ENCODE results near the gene FPR2.
"Not testable (repeated sequence)": the region's sequence is repeated elsewhere in the genome, so short reads cannot be mapped to it uniquely, and the experiment has no call there.

FPR2 gene

GRCh38 chr19:51784922-51785690 is 24.1 kb downstream of the FPR2 start:
- DNase-seq, result peak in 1 of 2 experiments; percentile 5

DNA sequence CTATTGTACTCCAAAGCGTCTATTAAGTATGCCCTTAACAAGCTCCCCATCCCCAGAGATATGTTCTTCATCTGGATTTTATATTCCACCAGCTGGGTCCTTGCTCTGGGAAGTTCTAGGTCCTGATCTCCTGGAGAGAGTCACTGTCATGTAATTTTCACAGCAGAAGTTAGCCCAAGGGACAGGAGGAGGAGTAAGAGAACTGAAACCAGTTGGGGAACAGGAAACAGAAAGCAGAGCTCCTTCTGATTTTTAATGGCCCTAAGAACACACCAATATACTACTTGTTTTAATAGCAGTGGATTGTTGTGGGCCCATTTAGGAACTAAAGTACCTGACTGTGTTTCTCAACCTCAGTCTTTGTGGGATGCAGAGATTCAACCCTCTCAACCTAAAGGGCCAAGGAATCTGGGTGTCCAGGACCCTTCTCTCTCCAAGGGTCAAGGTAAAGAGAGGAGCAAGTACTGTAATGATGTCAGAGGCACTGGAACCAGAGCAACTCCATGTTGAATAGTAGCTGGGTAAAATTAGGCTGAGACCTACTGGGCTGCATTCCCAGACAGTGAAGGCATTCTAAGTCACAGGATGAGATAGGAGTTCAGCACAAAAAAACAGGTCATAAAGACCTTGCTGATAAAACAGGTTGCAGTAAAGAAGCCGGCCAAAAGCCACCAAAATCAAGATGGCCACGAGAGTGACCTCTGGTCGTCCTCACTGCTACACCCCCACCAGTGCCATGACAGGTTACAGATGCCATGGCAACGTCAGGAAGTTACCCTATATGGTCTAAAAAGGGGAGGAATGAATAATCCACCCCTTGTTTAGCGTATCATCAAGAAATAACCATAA is 25.9 kb downstream of the FPR2 start:
- no peak for DNase-seq

- DNase-seq, result no peak
Observed at GRCh38 chr19:51788029-51788428, 27.0 kb downstream of the FPR2 start.

- DNase-seq, result no peak
Observed at GRCh38 chr19:51789061-51789795, 28.2 kb downstream of the FPR2 start.

- DNase-seq, result no peak
Observed at GRCh38 chr19:51792932-51793331, 32.0 kb downstream of the FPR2 start.

DNA sequence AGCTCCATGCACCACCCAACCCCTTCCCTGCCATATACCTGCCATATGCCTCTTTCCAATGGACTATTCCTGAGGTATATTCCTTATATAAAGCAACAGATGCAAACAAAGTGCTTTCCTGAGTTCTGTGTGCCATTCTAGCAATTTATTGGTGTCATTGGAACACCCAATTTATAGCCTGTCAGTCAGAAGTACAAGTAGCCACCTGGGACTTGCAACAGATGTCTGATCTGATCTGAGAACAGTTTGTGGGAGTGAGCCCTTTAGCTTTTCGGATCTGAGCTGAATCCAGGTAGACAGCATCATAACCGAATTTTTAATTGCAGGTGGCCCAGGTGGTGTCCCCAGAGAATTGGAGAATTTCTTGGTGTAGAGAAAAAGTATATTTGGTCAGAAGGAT is 33.0 kb downstream of the FPR2 start:
- DNase-seq, result no peak

GRCh38 chr19:51794885-51795490 is 34.0 kb downstream of the FPR2 start, which contains the start of gene FPR3:
FPR3 (plus strand) TSS chr19:51795157; CDS start chr19:51823749, 28,592 bp downstream.
- DNase-seq, result no peak

DNA sequence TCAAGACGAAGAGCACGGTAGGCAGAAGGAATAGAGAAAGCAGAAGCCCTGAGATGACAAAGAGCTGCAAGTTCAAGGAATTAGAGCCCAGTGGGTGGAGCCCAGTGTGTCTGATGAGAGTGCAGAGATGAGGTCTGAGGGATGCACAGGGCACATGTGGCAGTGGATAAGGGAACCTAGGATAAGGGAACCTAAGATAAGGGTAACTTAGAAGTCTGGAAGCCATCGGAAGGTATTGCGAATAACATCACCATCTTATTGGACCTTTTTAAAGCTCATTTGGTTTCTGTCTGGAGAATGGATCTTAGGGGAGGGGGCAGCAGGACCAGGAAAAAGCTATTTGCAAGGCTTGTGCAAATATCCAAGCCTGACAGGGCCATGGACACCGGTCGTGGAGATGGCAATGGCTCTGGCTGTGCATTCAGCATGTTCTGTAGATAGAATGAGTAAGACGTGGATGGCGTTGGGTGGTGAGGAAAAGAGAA is 35.3 kb downstream of the FPR2 start:
- DNase-seq, result no peak

DNA sequence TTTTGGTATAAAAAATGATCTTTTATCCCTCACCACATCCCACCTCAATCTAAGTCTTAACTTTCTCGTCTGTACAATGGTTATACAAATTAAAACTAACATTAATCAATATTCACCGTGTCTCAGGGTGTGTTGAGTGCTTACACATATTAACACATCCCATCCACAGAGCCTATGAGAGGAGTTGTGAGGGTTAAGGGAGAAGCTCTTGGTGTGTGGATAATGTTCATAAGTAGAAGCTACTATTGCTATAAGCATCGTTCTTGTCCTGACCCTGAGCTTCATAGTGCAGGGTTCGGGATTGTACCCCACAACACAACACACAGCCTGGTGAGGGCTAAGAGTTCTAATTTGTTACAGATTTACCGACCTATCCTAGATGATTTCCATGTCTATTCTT is 36.5 kb downstream of the FPR2 start:
- no peak for DNase-seq

- DNase-seq, result no peak
Observed at GRCh38 chr19:51798062-51798461, 37.1 kb downstream of the FPR2 start.

DNA sequence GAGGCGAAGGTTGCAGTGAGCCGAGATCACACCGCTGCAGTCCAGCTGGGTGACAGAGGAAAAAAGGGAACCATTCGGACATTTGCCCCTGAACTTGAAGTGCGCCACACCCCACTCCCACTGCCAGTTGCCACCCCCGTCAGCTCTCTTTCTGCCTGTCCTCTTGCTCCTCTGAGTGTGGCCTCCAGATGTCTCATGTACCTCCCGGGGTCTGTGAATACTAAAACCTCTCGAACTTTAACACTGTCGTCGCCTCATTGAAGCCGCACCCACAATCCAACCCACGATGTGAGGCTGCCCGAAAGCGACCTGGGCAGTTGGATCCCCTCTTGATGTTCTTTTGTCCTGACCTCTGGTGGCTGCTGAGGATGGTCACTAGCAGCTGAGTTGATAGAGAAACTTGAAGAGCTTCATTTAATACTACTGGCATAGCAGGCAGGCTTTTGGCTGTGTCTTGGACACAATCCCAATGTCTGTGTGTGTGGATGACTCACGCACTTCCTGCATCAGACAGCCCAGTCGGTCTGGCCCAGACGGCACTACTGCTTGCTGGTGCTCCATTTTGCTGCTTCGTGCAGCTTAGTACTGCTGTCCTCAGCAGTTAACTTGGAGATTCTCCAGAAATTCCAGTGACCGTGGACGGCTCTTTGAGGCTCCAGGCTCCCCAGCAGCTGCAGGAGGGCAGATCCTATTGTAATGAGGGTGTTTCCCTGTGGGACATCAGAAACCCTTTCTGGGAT is 38.2 kb downstream of the FPR2 start:
- DNase-seq, result peak; percentile 41 to 75

DNA sequence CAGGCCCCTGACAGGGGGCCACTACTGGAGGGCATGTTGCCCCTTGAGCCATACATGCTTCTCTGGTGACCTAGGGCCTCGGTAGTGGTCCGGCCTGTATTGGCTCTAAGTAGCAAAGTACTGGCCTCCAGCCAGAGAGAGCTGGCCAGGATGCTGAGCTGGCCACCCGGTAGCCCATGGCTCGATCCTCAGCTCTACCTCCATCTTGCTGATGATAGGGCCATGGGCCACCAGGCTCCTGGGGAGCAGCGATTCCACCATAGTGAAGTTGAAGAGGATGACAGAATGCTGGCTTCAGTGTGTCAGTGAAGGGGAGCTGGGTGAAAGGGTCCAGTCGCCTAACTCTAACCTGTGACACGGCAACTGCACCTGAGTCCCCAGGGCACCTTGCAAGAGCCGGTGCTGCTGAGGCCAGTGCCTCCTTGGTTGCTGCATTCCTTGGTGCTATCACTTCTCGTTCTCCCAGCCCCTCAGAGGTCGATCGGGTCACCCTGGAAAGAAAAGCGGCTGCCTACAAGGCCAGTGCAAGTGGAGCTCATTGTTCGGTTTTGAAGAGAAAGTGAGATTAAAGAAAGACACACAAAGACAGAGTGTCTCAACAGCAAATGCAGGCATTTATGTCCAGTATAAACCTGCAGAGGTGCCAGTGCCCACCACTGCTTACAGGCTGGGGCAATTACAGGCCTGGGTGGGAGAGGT is 38.9 kb downstream of the FPR2 start:
- DNase-seq, result no peak

DNA sequence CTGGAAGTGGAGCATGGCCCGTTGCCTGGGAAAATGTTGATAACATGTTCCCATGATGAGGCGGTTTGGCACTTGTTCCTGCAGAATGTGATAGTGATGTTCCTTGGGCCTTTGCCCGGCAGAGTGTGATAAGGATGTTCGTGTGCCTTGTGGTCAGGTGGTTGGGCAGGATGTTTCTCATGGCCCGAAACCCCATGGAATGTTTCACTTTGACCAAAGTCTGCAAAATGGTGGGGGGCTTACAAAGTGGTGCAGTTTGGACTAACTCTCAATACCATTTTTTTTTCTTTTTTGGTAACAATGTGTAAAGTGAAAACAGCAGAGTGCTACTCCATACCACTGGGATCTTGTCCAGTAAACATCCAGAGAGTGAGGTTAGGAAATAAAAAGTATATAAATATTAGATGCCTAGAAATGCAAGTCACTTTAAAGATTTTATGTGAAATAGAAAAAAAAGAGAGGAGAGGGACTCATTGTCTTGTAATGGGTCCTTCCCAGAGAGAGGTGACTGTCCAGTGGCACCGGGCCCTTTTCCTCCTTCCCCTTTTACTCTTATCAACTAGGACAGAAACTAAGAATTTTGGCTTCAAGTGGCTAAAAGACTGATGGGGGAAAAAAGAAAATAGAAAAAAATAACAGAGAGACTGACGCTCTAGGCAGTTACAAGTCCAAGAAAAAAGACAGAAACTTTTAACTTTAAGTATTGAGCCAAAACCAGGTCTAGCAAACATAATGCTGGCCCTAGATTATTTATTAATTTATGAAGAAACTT is 39.7 kb downstream of the FPR2 start:
- no peak for DNase-seq

- DNase-seq, result no peak
Observed at GRCh38 chr19:51802775-51803174, 41.8 kb downstream of the FPR2 start.

- no peak for DNase-seq
Observed at GRCh38 chr19:51803519-51803918, 42.5 kb downstream of the FPR2 start.

GRCh38 chr19:51803967-51804366 is 43.0 kb downstream of the FPR2 start:
- no peak for DNase-seq

- DNase-seq, result not testable (repeated sequence)
Observed at GRCh38 chr19:51804789-51805188, 43.8 kb downstream of the FPR2 start.

DNA sequence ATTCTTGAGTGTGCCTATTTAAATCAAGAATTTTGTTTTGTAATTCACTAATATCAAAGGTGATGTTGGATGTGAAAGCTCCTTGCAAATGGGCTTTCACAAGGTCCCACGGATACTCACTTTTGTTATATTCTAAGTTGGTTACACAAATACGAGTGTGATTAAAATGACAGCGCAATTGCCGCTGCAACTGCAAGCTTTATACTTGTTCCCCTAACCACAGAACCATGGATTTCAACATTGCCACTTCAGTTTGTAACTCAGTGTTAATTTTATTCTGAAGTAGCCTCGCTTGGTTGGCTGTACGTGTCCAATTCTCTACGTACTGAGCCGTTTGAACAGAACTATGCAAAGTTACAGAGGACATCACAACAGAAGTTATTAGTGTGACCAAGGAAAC is 44.4 kb downstream of the FPR2 start:
- not testable (repeated sequence) for DNase-seq

DNA sequence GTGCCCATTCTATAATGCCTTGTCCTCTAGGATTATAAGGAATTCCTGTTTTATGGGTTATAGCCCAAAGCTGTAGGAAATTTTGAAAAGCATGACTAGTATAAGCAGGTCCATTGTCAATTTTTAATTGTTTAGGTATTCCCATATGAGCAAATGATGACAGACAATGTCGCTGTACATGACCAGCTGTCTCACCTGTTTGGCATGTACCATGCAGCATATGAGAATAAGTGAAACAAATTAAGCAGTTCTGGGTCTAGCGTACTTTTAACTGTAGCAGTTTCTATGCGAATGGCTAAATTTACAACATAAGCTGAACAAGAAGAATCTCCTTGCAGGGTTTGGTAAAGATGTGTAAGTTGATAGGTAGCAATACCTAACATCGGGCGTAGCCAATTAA is 45.6 kb downstream of the FPR2 start:
- DNase-seq, result not testable (repeated sequence)

GRCh38 chr19:51807111-51807701 is 46.2 kb downstream of the FPR2 start:
- DNase-seq, result no peak
